HepG2 (cell line): ENCODE measurements around the gene SUSD3. TPM values are rescaled to one million over a fixed set of nuclear protein-coding genes. Genes with fewer than 3 reads are reported as not detected.

Experiments
- ATAC-seq: fragments of 200-7000 bp; cut with Tn5 transposase; 3 replicates; pipeline ENCODE4 v1.9.1; 2020; ENCODE audit warnings: mild to moderate bottlenecking, moderate library complexity
- BruUV-seq: library from RNA; stranded (reverse); fragments of 400-500 nt; replicated peaks from 2 replicates; lab custom pipeline; 2021; lab: Mats Ljungman, UMichigan
- CTCF ChIA-PET: fragments of 300-600 bp; formaldehyde crosslinking; extraction: SDS; loops from one replicate; lab custom pipeline; 2021; ENCODE audit warnings: low total read pairs, inconsistent platforms, low intra/inter-chr PET ratio; lab: Yijun Ruan, JAX
- POLR2A ChIA-PET: fragments of 350-600 bp; sonication (Branson Sonifier 250); formaldehyde crosslinking; loops from one replicate; lab custom pipeline; 2020; ENCODE audit warnings: antibody characterized with exemption, inconsistent platforms; lab: Yijun Ruan, JAX
- DNase-seq: peaks from one replicate; pipeline ENCODE4 v3.0.0-alpha.2; 2015; ENCODE audit warnings: low spot score
- FAIRE-seq: peaks from 3 replicates; lab custom pipeline; 2011; peaks lifted over from hg19 to GRCh38; lab: Jason Lieb, UNC
- H2AFZ ChIP-seq: one replicate; pipeline ENCODE4 v1.6.1; 2011; ENCODE audit warnings: low read length, inconsistent platforms
- H3K27ac ChIP-seq: fragments of 300-600 bp; 3 replicates; pipeline ENCODE4 v1.8.0; 2011; ENCODE audit warnings: mixed run types, mild to moderate bottlenecking, mixed read lengths, low read length, inconsistent platforms; ENCODE audit not compliant: insufficient read depth; ENCODE audit errors: extremely low read length
- H3K27me3 ChIP-seq, 2 experiments: fragments of 200-600 bp in 1 of 2; 2 replicates in 1 of 2; 3 replicates in 1 of 2; pipeline versions ENCODE4 v1.6.0 to v1.8.0; 2011; ENCODE audit warnings: low read length in 2 of 2, mild to moderate bottlenecking in 2 of 2, moderate library complexity in 2 of 2, inconsistent platforms in 1 of 2; ENCODE audit not compliant: insufficient read depth in 2 of 2, control insufficient read depth in 1 of 2
- H3K36me3 ChIP-seq, 2 experiments: fragments of 200-600 bp in 1 of 2; replicated peaks in 1 of 2; 2 replicates in 1 of 2; 3 replicates in 1 of 2; pipeline versions ENCODE4 v1.5.1 to v1.8.0; 2011; ENCODE audit warnings: low read length in 2 of 2, inconsistent platforms in 1 of 2; ENCODE audit not compliant: insufficient read depth in 2 of 2, control insufficient read depth in 1 of 2
- H3K4me1 ChIP-seq: 2 replicates; pipeline ENCODE4 v1.5.1; 2012; ENCODE audit warnings: low read length, inconsistent platforms; ENCODE audit not compliant: insufficient read depth
- H3K4me2 ChIP-seq: 2 replicates; pipeline ENCODE4 v1.6.0; 2011; ENCODE audit warnings: low read depth, low read length, inconsistent platforms
- H3K4me3 ChIP-seq, 3 experiments: fragments of 200-600 bp in 1 of 3; sonication (generic), shearing (Covaris generic) in 1 of 3; replicated peaks in 1 of 3; 2 replicates each; pipeline ENCODE4 v1.5.1; 2011 to 2016; ENCODE audit warnings: low read length in 3 of 3, inconsistent platforms in 2 of 3, low read depth in 2 of 3, mild to moderate bottlenecking in 2 of 3, control low read depth in 1 of 3, mixed read lengths in 1 of 3; ENCODE audit not compliant: insufficient read depth in 1 of 3
- H3K79me2 ChIP-seq: one replicate; pipeline ENCODE4 v1.6.1; 2011; ENCODE audit warnings: low read length, inconsistent platforms; ENCODE audit not compliant: insufficient read depth
- H3K9ac ChIP-seq: 2 replicates; pipeline ENCODE4 v1.6.0; 2011; ENCODE audit warnings: mild to moderate bottlenecking, low read depth, low read length, inconsistent platforms; ENCODE audit not compliant: insufficient read depth
- H3K9me3 ChIP-seq: 2 replicates; pipeline ENCODE4 v1.5.1; 2012; ENCODE audit warnings: mild to moderate bottlenecking, low read length
- H4K20me1 ChIP-seq: 2 replicates; pipeline ENCODE4 v1.6.0; 2011; ENCODE audit warnings: inconsistent platforms, mild to moderate bottlenecking, low read length, moderate library complexity; ENCODE audit not compliant: insufficient read depth
- CHD4 ChIP-seq: fragments of 200-600 bp; sonication (generic); IDR thresholded peaks from 2 replicates; pipeline ENCODE4 v1.7.0; 2017; ENCODE audit warnings: mild to moderate bottlenecking, low read length, borderline replicate concordance
- HCFC1 ChIP-seq: fragments of 150-350 bp; IDR thresholded peaks from 2 replicates; pipeline ENCODE4 v1.6.1; 2014; ENCODE audit warnings: low read depth, low read length
- HOXD1 ChIP-seq: sonication (generic); formaldehyde crosslinking; IDR thresholded peaks from 2 replicates; pipeline ENCODE4 v1.5.0; 2020; ENCODE audit warnings: missing genetic modification reagents
- NFYB ChIP-seq: sonication (generic); formaldehyde crosslinking; IDR thresholded peaks from 2 replicates; pipeline ENCODE4 v1.4.0; 2020; ENCODE audit warnings: missing genetic modification reagents
- NFYC ChIP-seq: IDR thresholded peaks from 2 replicates; pipeline ENCODE4 v1.6.1; 2016; ENCODE audit warnings: missing genetic modification reagents, missing compliant biosample characterization
- PHF20 ChIP-seq: sonication (generic); formaldehyde crosslinking; IDR thresholded peaks from 2 replicates; pipeline ENCODE4 v1.5.0; 2020; ENCODE audit warnings: mild to moderate bottlenecking, missing genetic modification reagents
- RAD51 ChIP-seq: fragments of 450-650 bp; IDR thresholded peaks from 2 replicates; pipeline ENCODE4 v1.6.1; 2016; ENCODE audit warnings: borderline replicate concordance
- SNRNP70 ChIP-seq: fragments of 200-400 bp; formaldehyde crosslinking; IDR thresholded peaks from 2 replicates; pipeline ENCODE4 v1.6.1; 2017; ENCODE audit warnings: mild to moderate bottlenecking, low read depth, low read length, moderate library complexity
- SUZ12 ChIP-seq: fragments of 150-350 bp; IDR thresholded peaks from 2 replicates; pipeline ENCODE4 v1.6.1; 2014; ENCODE audit warnings: low read depth, low read length
- THAP11 ChIP-seq: IDR thresholded peaks from 2 replicates; pipeline ENCODE4 v1.6.1; 2016; ENCODE audit warnings: missing biosample characterization, missing genetic modification reagents
- ZNF143 ChIP-seq: sonication (generic); formaldehyde crosslinking; IDR thresholded peaks from 2 replicates; pipeline ENCODE4 v1.4.0; 2020; ENCODE audit warnings: missing genetic modification reagents
- WGBS: methylation state at CpG from one replicate; pipeline ENCODE4 v1.1.6; 2017; ENCODE audit warnings: low lambda C conversion rate; 5-methylcytosine and 5-hydroxymethylcytosine counted together
- in situ Hi-C: cut with HindIII; loops from 2 replicates; pipeline ENCODE4 v1.10.0; 2017; ENCODE audit warnings: low pct_unique_long_range_greater_than_20kb; ENCODE audit not compliant: extremely low pct_ligation_motif_present
- intact Hi-C: fragments of 100-400 bp; cut with micrococcal nuclease; formaldehyde crosslinking; loops from one replicate; pipeline ENCODE4 v1.10.0; 2022; ENCODE audit not compliant: unreplicated experiment
- polyA plus RNA-seq, 8 experiments: library from polyadenylated mRNA; depleted of rRNA in 3 of 8; stranded (reverse) in 7 of 8; unstranded in 1 of 8; fragments of >200 nt; fragmentation: Illumina TruSeq in 4 of 8; extraction: Trizol in 4 of 8; gene quantifications; 2 replicates each; pipeline versions ENCODE4 v1.2.1 to v1.2.3, GENCODE V29; 2011 to 2016; ENCODE audit warnings: low read depth in 4 of 8, missing spikeins in 1 of 8, mixed read lengths in 1 of 8; ENCODE audit not compliant: insufficient read depth in 1 of 8
- total RNA-seq, 5 experiments: library from RNA; depleted of rRNA; stranded (reverse); fragments of >200 nt; fragmentation: Illumina TruSeq; extraction: Trizol; gene quantifications; 2 replicates each; pipeline ENCODE4 v1.2.3, GENCODE V29; 2016; ENCODE audit warnings: low read depth in 1 of 5
- TF ChIP-seq, protein P1 (sequence below), 2 experiments: sonication (generic) in 1 of 2; formaldehyde crosslinking in 1 of 2; IDR thresholded peaks; 2 replicates each; pipeline versions ENCODE4 v1.5.1 to v1.6.1; 2011 to 2020; ENCODE audit warnings: borderline replicate concordance in 1 of 2, low read depth in 1 of 2, low read length in 1 of 2, mild to moderate bottlenecking in 1 of 2, missing genetic modification reagents in 1 of 2, moderate library complexity in 1 of 2
- TF ChIP-seq, protein P2 (sequence below), 2 experiments: IDR thresholded peaks; 2 replicates each; pipeline ENCODE4 v1.6.1; 2011 to 2012; ENCODE audit warnings: low read length in 2 of 2, borderline replicate concordance in 1 of 2, low read depth in 1 of 2, mild to moderate bottlenecking in 1 of 2, moderate library complexity in 1 of 2

The SUSD3 gene
- total and polyA plus RNA-seq, 2 of the 13 experiments (the other 11 are each of a cell fraction or from before 2014, with no cell fraction given), result 7.0 to 9.1 TPM

DNA sequence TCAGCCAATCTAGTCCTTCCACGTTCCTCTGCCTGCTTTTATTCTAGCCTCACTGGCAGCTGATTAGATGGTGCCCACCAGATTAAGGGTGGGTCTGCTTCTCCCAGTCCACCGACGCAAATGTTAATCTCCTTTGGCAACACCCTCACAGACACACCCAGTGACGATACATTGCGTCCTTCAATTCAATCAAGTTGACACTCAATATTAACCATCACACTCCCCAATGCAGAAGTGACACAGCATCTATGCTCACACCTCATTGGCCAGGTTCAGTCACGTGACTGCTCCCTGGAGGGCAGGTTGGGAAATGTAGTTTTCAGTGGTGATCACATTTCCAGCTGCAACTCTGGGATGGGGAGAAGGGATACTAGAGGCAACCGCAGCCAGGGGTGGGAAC lies 13.0 kb downstream of the SUSD3 start:
- Histone ChIP-seq H3K9ac (no peak overlapping the region), H3K79me2 (no peaks in the 10 kb centered on the region), H3K36me3 (no peaks in the 10 kb centered on the region), H3K4me2 (no peak overlapping the region), H3K27me3 (no peaks in the 10 kb centered on the region), H4K20me1 (no peaks in the 10 kb centered on the region), H3K4me1 (peaks cover 15% of the 10 kb centered on the region; the same call in 1 of the 2 replicates), H3K4me3 (no peak overlapping the region), H2AFZ (no peak overlapping the region), H3K27ac (no peak overlapping the region), H3K9me3 (no peaks in the 10 kb centered on the region)
- peak; percentile 49 for ATAC-seq
- in situ Hi-C loops, result no loop called here
- FAIRE-seq, result no peak
- ChIA-PET POLR2A (no interaction called here), CTCF (no interaction called here)
- DNase-seq, result peak; percentile 31
- 86% methylated on average over 7 of the region's 7 CpGs for WGBS
- no TSS peak for BruUV-seq
- intact Hi-C loops, result no loop called here
- peak; percentile 97 for TF ChIP-seq THAP11
- no peak for TF ChIP-seq HOXD1 (CRISPR knock-in tag)
- TF ChIP-seq, protein P1, sequence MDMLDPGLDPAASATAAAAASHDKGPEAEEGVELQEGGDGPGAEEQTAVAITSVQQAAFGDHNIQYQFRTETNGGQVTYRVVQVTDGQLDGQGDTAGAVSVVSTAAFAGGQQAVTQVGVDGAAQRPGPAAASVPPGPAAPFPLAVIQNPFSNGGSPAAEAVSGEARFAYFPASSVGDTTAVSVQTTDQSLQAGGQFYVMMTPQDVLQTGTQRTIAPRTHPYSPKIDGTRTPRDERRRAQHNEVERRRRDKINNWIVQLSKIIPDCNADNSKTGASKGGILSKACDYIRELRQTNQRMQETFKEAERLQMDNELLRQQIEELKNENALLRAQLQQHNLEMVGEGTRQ (IDR thresholded peaks at IDR 0.05; ENCODE audit: low read depth, low read length), result peak; percentile 69
- TF ChIP-seq, protein P1 (CRISPR knock-in tag; IDR thresholded peaks at IDR 0.05; ENCODE audit: borderline replicate concordance), result peak; percentile 78; the same call in 1 of the 2 replicates
- TF ChIP-seq SUZ12, result peak; percentile 26; the same call in 1 of the 2 replicates
- TF ChIP-seq NFYC (CRISPR knock-in tag), result peak; percentile 84
- peak; percentile 88 for TF ChIP-seq ZNF143 (CRISPR knock-in tag)
- TF ChIP-seq, protein P2, sequence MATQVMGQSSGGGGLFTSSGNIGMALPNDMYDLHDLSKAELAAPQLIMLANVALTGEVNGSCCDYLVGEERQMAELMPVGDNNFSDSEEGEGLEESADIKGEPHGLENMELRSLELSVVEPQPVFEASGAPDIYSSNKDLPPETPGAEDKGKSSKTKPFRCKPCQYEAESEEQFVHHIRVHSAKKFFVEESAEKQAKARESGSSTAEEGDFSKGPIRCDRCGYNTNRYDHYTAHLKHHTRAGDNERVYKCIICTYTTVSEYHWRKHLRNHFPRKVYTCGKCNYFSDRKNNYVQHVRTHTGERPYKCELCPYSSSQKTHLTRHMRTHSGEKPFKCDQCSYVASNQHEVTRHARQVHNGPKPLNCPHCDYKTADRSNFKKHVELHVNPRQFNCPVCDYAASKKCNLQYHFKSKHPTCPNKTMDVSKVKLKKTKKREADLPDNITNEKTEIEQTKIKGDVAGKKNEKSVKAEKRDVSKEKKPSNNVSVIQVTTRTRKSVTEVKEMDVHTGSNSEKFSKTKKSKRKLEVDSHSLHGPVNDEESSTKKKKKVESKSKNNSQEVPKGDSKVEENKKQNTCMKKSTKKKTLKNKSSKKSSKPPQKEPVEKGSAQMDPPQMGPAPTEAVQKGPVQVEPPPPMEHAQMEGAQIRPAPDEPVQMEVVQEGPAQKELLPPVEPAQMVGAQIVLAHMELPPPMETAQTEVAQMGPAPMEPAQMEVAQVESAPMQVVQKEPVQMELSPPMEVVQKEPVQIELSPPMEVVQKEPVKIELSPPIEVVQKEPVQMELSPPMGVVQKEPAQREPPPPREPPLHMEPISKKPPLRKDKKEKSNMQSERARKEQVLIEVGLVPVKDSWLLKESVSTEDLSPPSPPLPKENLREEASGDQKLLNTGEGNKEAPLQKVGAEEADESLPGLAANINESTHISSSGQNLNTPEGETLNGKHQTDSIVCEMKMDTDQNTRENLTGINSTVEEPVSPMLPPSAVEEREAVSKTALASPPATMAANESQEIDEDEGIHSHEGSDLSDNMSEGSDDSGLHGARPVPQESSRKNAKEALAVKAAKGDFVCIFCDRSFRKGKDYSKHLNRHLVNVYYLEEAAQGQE (IDR thresholded peaks at IDR 0.05; ENCODE audit: borderline replicate concordance in 1 of 2, low read depth in 1 of 2, low read length in 2 of 2), result no peak
- TF ChIP-seq SNRNP70, result no peak
- no peak for TF ChIP-seq CHD4
- peak; percentile 76 for TF ChIP-seq RAD51
- peak; percentile 71 for TF ChIP-seq NFYB (CRISPR knock-in tag)
- TF ChIP-seq HCFC1, result peak; percentile 30; the same call in 1 of the 2 replicates
- TF ChIP-seq PHF20 (CRISPR knock-in tag), result no peak
